Fibroblast of skin of right quadriceps (primary cell): ENCODE measurements around the gene SORL1-AS1.
"Not testable (repeated sequence)": the region's sequence is repeated elsewhere in the genome, so short reads cannot be mapped to it uniquely, and the experiment has no call there.

Source experiments
- DNase-seq: peaks from one replicate; pipeline ENCODE4 v3.0.0-alpha.2; 2013

SORL1-AS1 gene

GRCh38 chr11:121426476-121427399 is 26.0 kb downstream of the SORL1-AS1 start:
- DNase-seq: no peak

GRCh38 chr11:121425828-121426227 is 26.9 kb downstream of the SORL1-AS1 start:
- no peak for DNase-seq

GRCh38 chr11:121422675-121423074 is 30.1 kb downstream of the SORL1-AS1 start:
- no peak for DNase-seq

GRCh38 chr11:121421149-121421901 is 31.4 kb downstream of the SORL1-AS1 start:
- DNase-seq: peak; percentile 29

GRCh38 chr11:121420398-121420797 is 32.4 kb downstream of the SORL1-AS1 start:
- DNase-seq: no peak

- DNase-seq: no peak
Measured at GRCh38 chr11:121419836-121420235, 32.9 kb downstream of the SORL1-AS1 start.

GRCh38 chr11:121418625-121419114 is 34.1 kb downstream of the SORL1-AS1 start:
- no peak for DNase-seq

- DNase-seq: no peak
Measured at GRCh38 chr11:121417607-121418006, 35.2 kb downstream of the SORL1-AS1 start.

- DNase-seq: peak; percentile 94
Measured at GRCh38 chr11:121417055-121417551, 35.7 kb downstream of the SORL1-AS1 start.

GRCh38 chr11:121415856-121416255 is 36.9 kb downstream of the SORL1-AS1 start:
- peak; percentile 56 for DNase-seq

- DNase-seq: no peak
Measured at GRCh38 chr11:121414141-121414913, 38.4 kb downstream of the SORL1-AS1 start.

- DNase-seq: peak; percentile 67
Measured at GRCh38 chr11:121412711-121413415, 39.9 kb downstream of the SORL1-AS1 start.

GRCh38 chr11:121412000-121412587 is 40.7 kb downstream of the SORL1-AS1 start:
- DNase-seq: peak; percentile 35

GRCh38 chr11:121411330-121411729 is 41.4 kb downstream of the SORL1-AS1 start:
- not testable (repeated sequence) for DNase-seq

- not testable (repeated sequence) for DNase-seq
Measured at GRCh38 chr11:121410041-121410440, 42.7 kb downstream of the SORL1-AS1 start.

GRCh38 chr11:121408830-121409229 is 43.9 kb downstream of the SORL1-AS1 start:
- DNase-seq: no peak

- no peak for DNase-seq
Measured at GRCh38 chr11:121406291-121406690, 46.5 kb downstream of the SORL1-AS1 start.

GRCh38 chr11:121405646-121406045 is 47.1 kb downstream of the SORL1-AS1 start:
- no peak for DNase-seq

- DNase-seq: no peak
Measured at GRCh38 chr11:121394785-121395184, 58.0 kb downstream of the SORL1-AS1 start.

GRCh38 chr11:121393855-121394254 is 58.9 kb downstream of the SORL1-AS1 start:
- no peak for DNase-seq

- DNase-seq: no peak
Measured at GRCh38 chr11:121391914-121392313, 60.9 kb downstream of the SORL1-AS1 start.

- DNase-seq: peak; percentile 3
Measured at GRCh38 chr11:121389651-121390050, 63.1 kb downstream of the SORL1-AS1 start.
